MM.1S (cell line): Measurements from ENCODE around the gene ZNF827.

Experiments used
- DNase-seq: peaks from one replicate; pipeline ENCODE4 v3.0.0-alpha.2; 2015
- H2AFZ ChIP-seq: fragments of 300-600 bp; sonication (generic); 2 replicates; pipeline ENCODE4 v1.6.0; 2016; ENCODE audit warnings: antibody characterized with exemption, low read length
- H3F3A ChIP-seq: fragments of 300-600 bp; sonication (generic); 2 replicates; pipeline ENCODE4 v1.6.1; 2016; ENCODE audit warnings: mild to moderate bottlenecking, antibody characterized with exemption, low read length, moderate library complexity, mixed read lengths; ENCODE audit not compliant: insufficient read depth
- H3K27ac ChIP-seq: fragments of 300-600 bp; sonication (generic); 2 replicates; pipeline ENCODE4 v1.5.1; 2016; ENCODE audit warnings: mild to moderate bottlenecking, low read length
- H3K27me3 ChIP-seq: fragments of 300-600 bp; sonication (generic); replicated peaks from 2 replicates; pipeline ENCODE4 v1.6.0; 2016; ENCODE audit warnings: low read length; ENCODE audit not compliant: insufficient read depth
- H3K36me3 ChIP-seq: fragments of 300-600 bp; sonication (generic); replicated peaks from 2 replicates; pipeline ENCODE4 v1.6.1; 2016; ENCODE audit warnings: mild to moderate bottlenecking, low read length, mixed read lengths; ENCODE audit not compliant: insufficient read depth
- H3K4me1 ChIP-seq: fragments of 300-600 bp; sonication (generic); 2 replicates; pipeline ENCODE4 v1.6.1; 2016; ENCODE audit warnings: low read length, mixed read lengths
- H3K4me2 ChIP-seq: fragments of 300-600 bp; sonication (generic); 2 replicates; pipeline ENCODE4 v1.6.0; 2016; ENCODE audit warnings: low read depth, low read length
- H3K4me3 ChIP-seq: fragments of 300-600 bp; sonication (generic); 2 replicates; pipeline ENCODE4 v1.5.1; 2016; ENCODE audit warnings: low read length, mixed read lengths
- H3K79me2 ChIP-seq: fragments of 300-600 bp; sonication (generic); 2 replicates; pipeline ENCODE4 v1.6.1; 2016; ENCODE audit warnings: mixed run types, low read length, mixed read lengths
- H3K9ac ChIP-seq: fragments of 300-600 bp; sonication (generic); 2 replicates; pipeline ENCODE4 v1.6.1; 2016; ENCODE audit warnings: low read length, mixed read lengths
- H3K9me2 ChIP-seq: fragments of 300-600 bp; sonication (generic); replicated peaks from 2 replicates; pipeline ENCODE4 v1.6.1; 2016; ENCODE audit warnings: mild to moderate bottlenecking, low read length, mixed read lengths; ENCODE audit not compliant: insufficient read depth
- H3K9me3 ChIP-seq: fragments of 300-600 bp; sonication (generic); replicated peaks from 2 replicates; pipeline ENCODE4 v1.6.1; 2016; ENCODE audit warnings: mild to moderate bottlenecking, low read length, mixed read lengths; ENCODE audit not compliant: insufficient read depth
- H4K20me1 ChIP-seq: fragments of 300-600 bp; sonication (generic); 2 replicates; pipeline ENCODE4 v1.6.1; 2016; ENCODE audit warnings: mild to moderate bottlenecking, low read length, moderate library complexity, mixed read lengths; ENCODE audit not compliant: insufficient read depth
- CTCF ChIP-seq: fragments of 300-600 bp; sonication (generic); IDR thresholded peaks from 2 replicates; pipeline ENCODE4 v1.5.1; 2016; ENCODE audit warnings: antibody characterized with exemption, low read length, mixed read lengths
- EZH2 ChIP-seq: fragments of 300-600 bp; sonication (generic); optimal IDR thresholded peaks from 2 replicates; pipeline ENCODE3; 2017; ENCODE audit warnings: low read depth, mild to moderate bottlenecking, antibody characterized with exemption, low read length, mixed read lengths
- EZH2phosphoT487 ChIP-seq: fragments of 300-600 bp; sonication (generic); IDR thresholded peaks from 2 replicates; pipeline ENCODE4 v1.6.1; 2018; ENCODE audit warnings: antibody characterized with exemption, low read length

The ZNF827 gene

DNA sequence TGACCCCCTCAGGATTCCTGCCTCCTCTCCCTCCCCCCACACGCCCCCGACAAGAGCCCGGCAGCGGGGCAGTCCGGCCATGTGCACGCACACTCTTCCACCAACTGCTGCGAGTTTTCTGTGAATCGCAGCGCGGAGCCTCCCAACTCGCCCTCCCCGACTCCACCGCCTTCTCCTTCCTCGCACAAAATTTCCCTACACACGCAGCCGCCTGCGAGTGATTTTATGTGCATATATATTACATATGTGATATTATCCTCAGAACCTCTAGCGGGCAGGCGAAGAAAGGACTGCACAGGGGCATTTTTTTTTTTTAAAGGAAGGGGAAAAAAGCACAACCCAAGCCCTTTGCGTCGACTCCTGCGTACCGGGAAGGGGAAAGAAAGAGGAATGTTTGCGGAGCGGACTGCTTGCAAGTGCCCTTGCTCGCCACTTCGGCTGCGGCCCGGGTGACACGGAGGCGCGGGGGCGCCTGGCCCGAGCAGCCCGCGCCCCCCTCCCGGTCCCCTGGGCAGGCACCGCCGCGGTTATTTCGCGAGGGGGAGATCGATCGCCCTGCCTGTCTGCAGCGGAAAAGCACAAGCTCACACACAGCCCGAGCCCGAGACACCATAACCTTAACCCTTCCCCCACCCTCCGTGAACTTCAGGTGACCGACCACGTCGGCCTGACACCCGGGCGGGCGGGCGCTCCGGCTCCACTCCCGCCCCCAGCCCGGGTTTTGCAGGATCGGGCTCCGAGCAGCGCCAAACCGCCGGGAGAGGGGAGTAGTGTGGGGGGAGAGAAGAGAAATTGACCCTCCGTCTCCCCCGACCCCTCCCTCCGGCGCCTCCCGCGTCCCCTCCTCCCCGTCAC, 2.3 kb downstream of the ZNF827 start:
- Histone ChIP-seq H3K27ac (peak overlapping the region; percentile 66; the same call in 1 of the 2 replicates), H2AFZ (peak overlapping the region; percentile 81), H4K20me1 (no peaks in the 10 kb centered on the region), H3K4me2 (peak overlapping the region; percentile 66), H3K9me3 (no peaks in the 10 kb centered on the region), H3K9ac (peak overlapping the region; percentile 70), H3K4me3 (peak overlapping the region; percentile 71), H3K9me2 (no peaks in the 10 kb centered on the region), H3K79me2 (peaks cover 32% of the 10 kb centered on the region), H3K36me3 (no peaks in the 10 kb centered on the region), H3K4me1 (0 out of 2 replicates have a peak, but pooled peaks cover 10% of the 10 kb centered on the region), H3F3A (peaks cover 37% of the 10 kb centered on the region), H3K27me3 (peaks cover 19% of the 10 kb centered on the region)
- TF ChIP-seq CTCF (peak; percentile 37), EZH2phosphoT487 (no peak)
- peak; percentile 82 for DNase-seq

GRCh38 chr4:145935253-145936141, 3.1 kb downstream of the ZNF827 start:
- Histone ChIP-seq H3K36me3 (no peaks in the 10 kb centered on the region), H3K9me2 (no peaks in the 10 kb centered on the region), H3K9me3 (no peaks in the 10 kb centered on the region), H3K27me3 (peaks cover 19% of the 10 kb centered on the region), H3K79me2 (peaks cover 33% of the 10 kb centered on the region), H4K20me1 (no peaks in the 10 kb centered on the region), H2AFZ (peak overlapping the region; percentile 81), H3K4me1 (0 out of 2 replicates have a peak, but pooled peaks cover 8% of the 10 kb centered on the region), H3K4me3 (peak overlapping the region; percentile 71), H3K9ac (peak overlapping the region; percentile 70), H3K27ac (peak overlapping the region; percentile 66; the same call in 1 of the 2 replicates), H3F3A (peaks cover 34% of the 10 kb centered on the region), H3K4me2 (peak overlapping the region; percentile 66)
- TF ChIP-seq EZH2: no peak
- TF ChIP-seq EZH2phosphoT487: no peak
- TF ChIP-seq CTCF: no peak
- DNase-seq: peak; percentile 50

DNA sequence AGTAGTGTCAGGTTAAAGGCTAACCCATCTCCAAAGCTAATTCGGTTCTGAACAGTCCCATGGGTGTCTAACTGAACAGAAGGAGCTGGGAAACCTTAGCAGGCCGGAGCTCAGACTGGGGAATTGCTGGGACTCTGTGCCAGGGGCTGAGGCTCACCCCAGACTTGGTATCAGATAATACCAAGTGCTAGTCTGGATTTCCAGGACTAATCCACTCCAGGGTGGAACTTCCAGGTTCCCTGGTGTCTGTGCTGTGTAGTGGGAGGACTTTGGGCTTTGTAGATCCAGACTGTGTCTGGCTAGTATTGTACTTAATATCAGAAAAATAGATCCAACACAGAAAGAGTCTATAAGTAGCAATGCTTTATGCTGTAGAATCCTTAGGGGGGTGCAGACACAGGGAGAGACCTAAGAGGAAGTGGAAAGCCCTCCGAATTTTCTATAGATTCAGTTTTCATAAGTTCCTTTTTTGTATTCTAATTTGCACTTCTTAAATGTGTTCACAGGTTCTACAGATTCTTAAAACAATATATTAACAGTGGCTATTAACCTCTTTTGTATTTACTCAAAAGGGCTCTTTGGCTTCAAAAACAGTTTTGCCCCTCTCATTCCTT, 4.1 kb downstream of the ZNF827 start:
- Histone ChIP-seq H3K36me3 (no peaks in the 10 kb centered on the region), H3K4me1 (0 out of 2 replicates have a peak, but pooled peaks cover 8% of the 10 kb centered on the region), H3K9ac (no peak overlapping the region), H3K27ac (no peak overlapping the region), H3K79me2 (peaks cover 37% of the 10 kb centered on the region), H4K20me1 (no peaks in the 10 kb centered on the region), H2AFZ (no peak overlapping the region), H3F3A (peaks cover 30% of the 10 kb centered on the region), H3K4me3 (no peak overlapping the region), H3K9me2 (no peaks in the 10 kb centered on the region), H3K4me2 (peak overlapping the region; percentile 66), H3K9me3 (no peaks in the 10 kb centered on the region), H3K27me3 (peaks cover 11% of the 10 kb centered on the region)
- TF ChIP-seq EZH2phosphoT487 (no peak), EZH2 (no peak), CTCF (no peak)
- DNase-seq: no peak
